Liver (tissue), 9 donors: ENCODE data around the gene PSMG3. TPM values are rescaled to one million over a fixed set of nuclear protein-coding genes. Genes with fewer than 3 reads are reported as not detected.

Experiments used
- DNase-seq: peaks from one replicate; pipeline ENCODE4 v3.0.0-alpha.2; 2017; ENCODE audit warnings: low spot score
- H3K27ac ChIP-seq, 2 donors: one replicate each; pipeline ENCODE4 v1.7.0; 2013; ENCODE audit warnings: inconsistent platforms in 2 of 2, low read length in 2 of 2, control low read depth in 1 of 2, low read depth in 1 of 2, mild to moderate bottlenecking in 1 of 2
- H3K27me3 ChIP-seq, 4 donors: one replicate each; pipeline versions ENCODE4 v1.6.1 to v1.7.0; 2013; ENCODE audit warnings: low read length in 3 of 4, inconsistent platforms in 1 of 4, mild to moderate bottlenecking in 1 of 4, moderate library complexity in 1 of 4; ENCODE audit not compliant: control insufficient read depth in 4 of 4, insufficient read depth in 4 of 4
- H3K36me3 ChIP-seq, 4 donors: one replicate each; pipeline versions ENCODE4 v1.6.1 to v1.7.0; 2013; ENCODE audit warnings: low read length in 3 of 4, mild to moderate bottlenecking in 3 of 4, low read depth in 1 of 4, moderate library complexity in 1 of 4; ENCODE audit not compliant: control insufficient read depth in 4 of 4, insufficient read depth in 3 of 4
- H3K4me1 ChIP-seq, 4 donors: one replicate each; pipeline versions ENCODE4 v1.6.1 to v1.7.0; 2013; ENCODE audit warnings: low read length in 3 of 4, mild to moderate bottlenecking in 3 of 4, moderate library complexity in 1 of 4; ENCODE audit not compliant: control insufficient read depth in 4 of 4, insufficient read depth in 4 of 4
- H3K4me3 ChIP-seq, 3 donors: one replicate each; pipeline versions ENCODE4 v1.6.1 to v1.7.0; 2013; ENCODE audit warnings: low read length in 3 of 3, control low read depth in 1 of 3, low read depth in 1 of 3, mild to moderate bottlenecking in 1 of 3
- H3K9ac ChIP-seq, 2 donors: one replicate each; pipeline ENCODE4 v1.7.0; 2013; ENCODE audit warnings: low read length in 2 of 2, mild to moderate bottlenecking in 2 of 2, moderate library complexity in 2 of 2, control low read depth in 1 of 2, low read depth in 1 of 2
- H3K9me3 ChIP-seq, 4 donors: one replicate each; pipeline versions ENCODE4 v1.6.1 to v1.7.0; 2013; ENCODE audit warnings: low read length in 3 of 4; ENCODE audit not compliant: control insufficient read depth in 4 of 4
- EGR1 ChIP-seq, 2 donors: IDR thresholded peaks; 2 replicates each; pipeline ENCODE4 v1.6.1; 2016 to 2018; ENCODE audit warnings: antibody characterized with exemption in 2 of 2, low read depth in 2 of 2
- FOXA2 ChIP-seq: IDR thresholded peaks from 2 replicates; pipeline ENCODE4 v1.6.1; 2016; ENCODE audit warnings: antibody characterized with exemption
- GABPA ChIP-seq, 2 donors: IDR thresholded peaks in 1 of 2; conservative IDR thresholded peaks in 1 of 2; 2 replicates each; pipeline ENCODE4 v1.6.1; 2016; ENCODE audit warnings: antibody characterized with exemption in 2 of 2, mild to moderate bottlenecking in 1 of 2, moderate library complexity in 1 of 2
- HNF4A ChIP-seq, 2 donors: conservative IDR thresholded peaks; 2 replicates each; pipeline ENCODE4 v1.6.1; 2016; ENCODE audit warnings: antibody characterized with exemption in 2 of 2, mild to moderate bottlenecking in 2 of 2
- NR2F2 ChIP-seq: IDR thresholded peaks from 2 replicates; pipeline ENCODE4 v1.6.1; 2016; ENCODE audit warnings: antibody characterized with exemption
- RXRA ChIP-seq, 2 donors: IDR thresholded peaks; 2 replicates each; pipeline ENCODE4 v1.6.1; 2017 to 2018; ENCODE audit warnings: antibody characterized with exemption in 2 of 2, mild to moderate bottlenecking in 1 of 2
- YY1 ChIP-seq: IDR thresholded peaks from 2 replicates; pipeline ENCODE4 v1.6.1; 2016; ENCODE audit warnings: antibody characterized with exemption, mild to moderate bottlenecking
- ZBTB33 ChIP-seq: IDR thresholded peaks from 2 replicates; pipeline ENCODE4 v1.6.1; 2016; ENCODE audit warnings: antibody characterized with exemption
- WGBS: extraction: QIAGEN DNeasy Blood & Tissue Kit; methylation state at CpG from one replicate; pipeline ENCODE4 v1.1.7; 2013; 5-methylcytosine and 5-hydroxymethylcytosine counted together
- polyA plus RNA-seq, 2 donors: library from polyadenylated mRNA; stranded (reverse) in 1 of 2; unstranded in 1 of 2; fragments of 200-250 nt in 1 of 2; fragments of >200 nt in 1 of 2; fragmentation: Nextera tagmentation in 1 of 2; extraction: Ambion mirVana in 1 of 2; gene quantifications; one replicate each; pipeline versions ENCODE4 v1.2.1 to v1.2.3, GENCODE V29; 2013 to 2015
- total RNA-seq, 2 donors: library from RNA; depleted of rRNA; stranded (reverse); fragments of >200 nt; gene quantifications; one replicate each; pipeline ENCODE4 v1.2.3, GENCODE V29; 2014
- donor health status: healthy.
- donor health status: healthy.
- donor health status: healthy.
- donor health status: healthy.
- donor health status: healthy.

PSMG3 gene
- total and polyA plus RNA-seq, 4 donors = 10.1 to 22.4 (median 15.7) TPM

- TF ChIP-seq ZBTB33 (no peak), HNF4A (conservative IDR thresholded peaks at IDR 0.05) (peak in 1 of 2 donors; percentile 47), RXRA (IDR thresholded peaks at IDR 0.05) (peak in 1 of 2 donors; percentile 15)
- 26% methylated on average over 35 of the region's 35 CpGs for WGBS
- Histone ChIP-seq H3K9me3 (no peaks in the 10 kb centered on the region), H3K36me3 (peaks cover 0 to 7% (median 3%) of the 10 kb centered on the region in 4 donors), H3K9ac (peak overlapping the region; percentile 0 to 72), H3K4me3 (peak overlapping the region; percentile 26 to 61 (median 55)), H3K27ac (peak overlapping the region; percentile 86 to 91), H3K4me1 (peaks cover 2 to 18% (median 10%) of the 10 kb centered on the region in 4 donors), H3K27me3 (no peaks in the 10 kb centered on the region)
- peak; percentile 57 for DNase-seq
Observed at GRCh38 chr7:1555046-1555812, 14.6 kb downstream of the PSMG3 start.

- TF ChIP-seq GABPA (IDR thresholded peaks at IDR 0.05 in 1 of 2, conservative IDR thresholded peaks at IDR 0.05 in 1 of 2) (no peak), HNF4A (conservative IDR thresholded peaks at IDR 0.05) (peak in 1 of 2 donors; percentile 84)
- Histone ChIP-seq H3K9ac (peak overlapping the region in 1 of 2 donors; percentile 72), H3K4me1 (peaks cover 2 to 18% (median 10%) of the 10 kb centered on the region in 4 donors), H3K9me3 (no peaks in the 10 kb centered on the region), H3K4me3 (peak overlapping the region; percentile 26 to 61 (median 55)), H3K27me3 (no peaks in the 10 kb centered on the region), H3K27ac (peak overlapping the region; percentile 86 to 91), H3K36me3 (peaks cover 0 to 14% (median 5%) of the 10 kb centered on the region in 4 donors)
- 77% methylated on average over 20 of the region's 20 CpGs for WGBS
- DNase-seq = no peak
Observed at GRCh38 chr7:1554333-1555045, 15.3 kb downstream of the PSMG3 start.

- DNase-seq = no peak
- 88% methylated on average over 28 of the region's 28 CpGs for WGBS
- H3K27me3 ChIP-seq = no peaks in the 10 kb centered on the region
- no peak overlapping the region for H3K4me3 ChIP-seq
- no peak for TF ChIP-seq HNF4A (conservative IDR thresholded peaks at IDR 0.05)
- TF ChIP-seq EGR1 (IDR thresholded peaks at IDR 0.05; ENCODE audit: low read depth in 2 of 2) = no peak
- TF ChIP-seq YY1 = no peak
- no peak for TF ChIP-seq NR2F2
- no peak for TF ChIP-seq FOXA2
- H3K27ac ChIP-seq = no peak overlapping the region
- no peak overlapping the region for H3K9ac ChIP-seq
- H3K9me3 ChIP-seq = no peaks in the 10 kb centered on the region
- H3K4me1 ChIP-seq = peaks cover 2 to 18% (median 10%) of the 10 kb centered on the region in 4 donors
- peaks cover 0 to 19% (median 7%) of the 10 kb centered on the region in 4 donors for H3K36me3 ChIP-seq
Observed at GRCh38 chr7:1553512-1554210, 16.2 kb downstream of the PSMG3 start.
